ENCODE data around the gene SLIRP. TPM values are rescaled to one million over a fixed set of nuclear protein-coding genes. Genes with fewer than 3 reads are reported as not detected.

SLIRP gene
- total RNA-seq, 1 experiment from 2014 or later: 904 TPM

Other genes starting within 250 kb of the SLIRP start
- 0.95 TPM in 1 of 2 replicates, not detected in the other for gene ISM2, start 209.3 kb upstream of the SLIRP start, total RNA-seq (2014; rRNA removed)
- 25.6 and 27.6 TPM in 2 replicates for gene SPTLC2, start 91.5 kb upstream of the SLIRP start, total RNA-seq (2014; rRNA removed)
- 9.7 and 10.8 TPM in 2 replicates for gene ALKBH1, start 80 bp upstream of the SLIRP start, total RNA-seq (2014; rRNA removed)
- 67.5 and 74.5 TPM in 2 replicates for gene SNW1, start 53.1 kb downstream of the SLIRP start, total RNA-seq (2014; rRNA removed)
- gene ADCK1, start 92.0 kb downstream of the SLIRP start, total RNA-seq (2014; rRNA removed): 4.7 and 5.7 TPM in 2 replicates

All from PC-3 (cell line).